HepG2 (cell line): ENCODE data around the gene METTL13. TPM values are rescaled to one million over a fixed set of nuclear protein-coding genes. Genes with fewer than 3 reads are reported as not detected.

Experiments
- ATAC-seq: fragments of 200-7000 bp; cut with Tn5 transposase; 3 replicates; pipeline ENCODE4 v1.9.1; 2020; ENCODE audit warnings: mild to moderate bottlenecking, moderate library complexity
- BruUV-seq: library from RNA; stranded (reverse); fragments of 400-500 nt; replicated peaks from 2 replicates; lab custom pipeline; 2021; lab: Mats Ljungman, UMichigan
- CTCF ChIA-PET: fragments of 300-600 bp; formaldehyde crosslinking; extraction: SDS; loops from one replicate; lab custom pipeline; 2021; ENCODE audit warnings: low total read pairs, inconsistent platforms, low intra/inter-chr PET ratio; lab: Yijun Ruan, JAX
- POLR2A ChIA-PET: fragments of 350-600 bp; sonication (Branson Sonifier 250); formaldehyde crosslinking; loops from one replicate; lab custom pipeline; 2020; ENCODE audit warnings: antibody characterized with exemption, inconsistent platforms; lab: Yijun Ruan, JAX
- DNase-seq: peaks from one replicate; pipeline ENCODE4 v3.0.0-alpha.2; 2015; ENCODE audit warnings: low spot score
- FAIRE-seq: peaks from 3 replicates; lab custom pipeline; 2011; peaks lifted over from hg19 to GRCh38; lab: Jason Lieb, UNC
- H2AFZ ChIP-seq: one replicate; pipeline ENCODE4 v1.6.1; 2011; ENCODE audit warnings: low read length, inconsistent platforms
- H3K27ac ChIP-seq: fragments of 300-600 bp; 3 replicates; pipeline ENCODE4 v1.8.0; 2011; ENCODE audit warnings: mixed run types, mild to moderate bottlenecking, mixed read lengths, low read length, inconsistent platforms; ENCODE audit not compliant: insufficient read depth; ENCODE audit errors: extremely low read length
- H3K27me3 ChIP-seq, 2 experiments: fragments of 200-600 bp in 1 of 2; 2 replicates in 1 of 2; 3 replicates in 1 of 2; pipeline versions ENCODE4 v1.6.0 to v1.8.0; 2011; ENCODE audit warnings: low read length in 2 of 2, mild to moderate bottlenecking in 2 of 2, moderate library complexity in 2 of 2, inconsistent platforms in 1 of 2; ENCODE audit not compliant: insufficient read depth in 2 of 2, control insufficient read depth in 1 of 2
- H3K36me3 ChIP-seq, 2 experiments: fragments of 200-600 bp in 1 of 2; replicated peaks in 1 of 2; 2 replicates in 1 of 2; 3 replicates in 1 of 2; pipeline versions ENCODE4 v1.5.1 to v1.8.0; 2011; ENCODE audit warnings: low read length in 2 of 2, inconsistent platforms in 1 of 2; ENCODE audit not compliant: insufficient read depth in 2 of 2, control insufficient read depth in 1 of 2
- H3K4me1 ChIP-seq: 2 replicates; pipeline ENCODE4 v1.5.1; 2012; ENCODE audit warnings: low read length, inconsistent platforms; ENCODE audit not compliant: insufficient read depth
- H3K4me2 ChIP-seq: 2 replicates; pipeline ENCODE4 v1.6.0; 2011; ENCODE audit warnings: low read depth, low read length, inconsistent platforms
- H3K4me3 ChIP-seq, 3 experiments: fragments of 200-600 bp in 1 of 3; sonication (generic), shearing (Covaris generic) in 1 of 3; replicated peaks in 1 of 3; 2 replicates each; pipeline ENCODE4 v1.5.1; 2011 to 2016; ENCODE audit warnings: low read length in 3 of 3, inconsistent platforms in 2 of 3, low read depth in 2 of 3, mild to moderate bottlenecking in 2 of 3, control low read depth in 1 of 3, mixed read lengths in 1 of 3; ENCODE audit not compliant: insufficient read depth in 1 of 3
- H3K79me2 ChIP-seq: one replicate; pipeline ENCODE4 v1.6.1; 2011; ENCODE audit warnings: low read length, inconsistent platforms; ENCODE audit not compliant: insufficient read depth
- H3K9ac ChIP-seq: 2 replicates; pipeline ENCODE4 v1.6.0; 2011; ENCODE audit warnings: mild to moderate bottlenecking, low read depth, low read length, inconsistent platforms; ENCODE audit not compliant: insufficient read depth
- H3K9me3 ChIP-seq: 2 replicates; pipeline ENCODE4 v1.5.1; 2012; ENCODE audit warnings: mild to moderate bottlenecking, low read length
- H4K20me1 ChIP-seq: 2 replicates; pipeline ENCODE4 v1.6.0; 2011; ENCODE audit warnings: inconsistent platforms, mild to moderate bottlenecking, low read length, moderate library complexity; ENCODE audit not compliant: insufficient read depth
- FOXO1 ChIP-seq: sonication (generic); formaldehyde crosslinking; IDR thresholded peaks from 2 replicates; pipeline ENCODE4 v1.4.0; 2020; ENCODE audit warnings: missing genetic modification reagents
- HOXD1 ChIP-seq: sonication (generic); formaldehyde crosslinking; IDR thresholded peaks from 2 replicates; pipeline ENCODE4 v1.5.0; 2020; ENCODE audit warnings: missing genetic modification reagents
- IRX3 ChIP-seq: sonication (generic); formaldehyde crosslinking; IDR thresholded peaks from 2 replicates; pipeline ENCODE4 v1.8.1; 2023; ENCODE audit warnings: mild to moderate bottlenecking, low read depth, missing genetic modification reagents, borderline replicate concordance
- ZBTB10 ChIP-seq: sonication (generic); formaldehyde crosslinking; IDR thresholded peaks from 2 replicates; pipeline ENCODE4 v1.4.0; 2020; ENCODE audit warnings: missing genetic modification reagents, borderline replicate concordance
- ZKSCAN1 ChIP-seq: fragments of 150-350 bp; IDR thresholded peaks from 2 replicates; pipeline ENCODE4 v1.6.1; 2014; ENCODE audit warnings: low read length
- ZNF33A ChIP-seq: sonication (generic); formaldehyde crosslinking; IDR thresholded peaks from 2 replicates; pipeline ENCODE4 v1.5.1; 2020; ENCODE audit warnings: missing genetic modification reagents, mild to moderate bottlenecking, moderate library complexity, borderline replicate concordance
- ZNF354B ChIP-seq: sonication (generic); formaldehyde crosslinking; IDR thresholded peaks from 2 replicates; pipeline ENCODE4 v1.8.0; 2022; ENCODE audit warnings: mild to moderate bottlenecking, missing genetic modification reagents
- ZNF576 ChIP-seq: sonication (generic); formaldehyde crosslinking; IDR thresholded peaks from 2 replicates; pipeline ENCODE4 v1.4.0; 2020; ENCODE audit warnings: mild to moderate bottlenecking, missing genetic modification reagents
- WGBS: methylation state at CpG from one replicate; pipeline ENCODE4 v1.1.6; 2017; ENCODE audit warnings: low lambda C conversion rate; 5-methylcytosine and 5-hydroxymethylcytosine counted together
- in situ Hi-C: cut with HindIII; loops from 2 replicates; pipeline ENCODE4 v1.10.0; 2017; ENCODE audit warnings: low pct_unique_long_range_greater_than_20kb; ENCODE audit not compliant: extremely low pct_ligation_motif_present
- intact Hi-C: fragments of 100-400 bp; cut with micrococcal nuclease; formaldehyde crosslinking; loops from one replicate; pipeline ENCODE4 v1.10.0; 2022; ENCODE audit not compliant: unreplicated experiment
- polyA plus RNA-seq, 8 experiments: library from polyadenylated mRNA; depleted of rRNA in 3 of 8; stranded (reverse) in 7 of 8; unstranded in 1 of 8; fragments of >200 nt; fragmentation: Illumina TruSeq in 4 of 8; extraction: Trizol in 4 of 8; gene quantifications; 2 replicates each; pipeline versions ENCODE4 v1.2.1 to v1.2.3, GENCODE V29; 2011 to 2016; ENCODE audit warnings: low read depth in 4 of 8, missing spikeins in 1 of 8, mixed read lengths in 1 of 8; ENCODE audit not compliant: insufficient read depth in 1 of 8
- total RNA-seq, 5 experiments: library from RNA; depleted of rRNA; stranded (reverse); fragments of >200 nt; fragmentation: Illumina TruSeq; extraction: Trizol; gene quantifications; 2 replicates each; pipeline ENCODE4 v1.2.3, GENCODE V29; 2016; ENCODE audit warnings: low read depth in 1 of 5

The METTL13 gene
- total and polyA plus RNA-seq, 2 of the 13 experiments (the other 11 are each of a cell fraction or from before 2014, with no cell fraction given): 18.6 to 22.8 TPM

- ATAC-seq: no peak
- Histone ChIP-seq H3K27me3 (0 out of 5 replicates have a peak, but pooled peaks cover 0 to 4% of the 10 kb centered on the region in 2 experiments), H4K20me1 (no peaks in the 10 kb centered on the region), H3K36me3 (no peaks in the 10 kb centered on the region), H2AFZ (no peak overlapping the region), H3K4me1 (no peaks in the 10 kb centered on the region), H3K27ac (no peak overlapping the region), H3K4me3 (no peak overlapping the region), H3K9me3 (no peaks in the 10 kb centered on the region), H3K4me2 (no peak overlapping the region), H3K9ac (no peak overlapping the region), H3K79me2 (no peaks in the 10 kb centered on the region)
- FAIRE-seq: no peak
- TF ChIP-seq FOXO1 (CRISPR knock-in tag) (no peak), IRX3 (no peak), ZNF576 (CRISPR knock-in tag) (no peak), ZNF33A (CRISPR knock-in tag) (no peak), ZKSCAN1 (no peak), ZBTB10 (CRISPR knock-in tag) (no peak), ZNF354B (no peak), HOXD1 (no peak)
- no TSS peak for BruUV-seq
- DNase-seq: no peak
- ChIA-PET POLR2A (no interaction called here), CTCF (no interaction called here)
- WGBS: 11% methylated on average over 4 of the region's 4 CpGs
- intact Hi-C loops (no loop called here), in situ Hi-C loops (no loop called here)
These were observed 51.8 kb downstream of the METTL13 start for GRCh38 chr1:171833091-171833825.
